PC-9 (cell line): ENCODE results near the gene CHRNB1. TPM values are rescaled to one million over a fixed set of nuclear protein-coding genes. Genes with fewer than 3 reads are reported as not detected.

ENCODE experiments used
- BruUV-seq: library from RNA; stranded (reverse); fragments of 400-500 nt; replicated peaks from 2 replicates; lab custom pipeline; 2021; lab: Mats Ljungman, UMichigan
- CTCF ChIA-PET: fragments of 300-600 bp; sonication (Branson Sonifier 250); formaldehyde crosslinking; loops from one replicate; lab custom pipeline; 2022; ENCODE audit warnings: antibody characterized with exemption; lab: Charles Lee
- POLR2A ChIA-PET: fragments of 300-600 bp; sonication (Branson Sonifier 250); formaldehyde crosslinking; loops from one replicate; lab custom pipeline; 2022; ENCODE audit warnings: antibody characterized with exemption; ENCODE audit not compliant: unreplicated experiment; lab: Charles Lee
- DNase-seq, 2 experiments: peaks; one replicate each; pipeline versions ENCODE4 v3.0.0 to v3.0.0-alpha.2; 2015 to 2022; ENCODE audit warnings: mixed read lengths in 1 of 2
- H2AFZ ChIP-seq: fragments of 200-600 bp; sonication (generic); 2 replicates; pipeline ENCODE4 v1.8.1; 2017; ENCODE audit warnings: antibody characterized with exemption
- H3F3A ChIP-seq: fragments of 200-600 bp; sonication (generic); 2 replicates; pipeline ENCODE4 v1.8.1; 2017; ENCODE audit warnings: antibody characterized with exemption, mild to moderate bottlenecking, low read depth; ENCODE audit not compliant: insufficient read depth
- H3K27ac ChIP-seq: fragments of 200-600 bp; sonication (generic); 2 replicates; pipeline ENCODE4 v1.6.1; 2016; ENCODE audit warnings: mixed run types
- H3K27me3 ChIP-seq: fragments of 200-600 bp; sonication (generic); 2 replicates; pipeline ENCODE4 v1.6.1; 2016; ENCODE audit warnings: low read depth, mixed run types; ENCODE audit not compliant: insufficient read depth
- H3K36me3 ChIP-seq: fragments of 200-600 bp; sonication (generic); 2 replicates; pipeline ENCODE4 v1.6.1; 2016; ENCODE audit warnings: low read depth, mixed run types
- H3K4me1 ChIP-seq: fragments of 200-600 bp; sonication (generic); replicated peaks from 2 replicates; pipeline ENCODE4 v1.6.1; 2016; ENCODE audit warnings: mixed run types; ENCODE audit not compliant: insufficient read depth
- H3K4me2 ChIP-seq: fragments of 200-600 bp; sonication (generic); 2 replicates; pipeline ENCODE4 v1.6.1; 2017; ENCODE audit warnings: mixed run types
- H3K4me3 ChIP-seq: fragments of 200-600 bp; sonication (generic); 2 replicates; pipeline ENCODE4 v1.6.1; 2016; ENCODE audit warnings: mixed run types
- H3K79me2 ChIP-seq: fragments of 200-600 bp; sonication (generic); 2 replicates; pipeline ENCODE4 v1.6.1; 2017; ENCODE audit warnings: low read depth, mixed run types
- H3K9me2 ChIP-seq: fragments of 200-600 bp; sonication (generic); 2 replicates; pipeline ENCODE4 v1.8.1; 2017; ENCODE audit warnings: mild to moderate bottlenecking; ENCODE audit not compliant: insufficient read depth
- H3K9me3 ChIP-seq: fragments of 200-600 bp; sonication (generic); 2 replicates; pipeline ENCODE4 v1.8.1; 2016; ENCODE audit warnings: low read depth; ENCODE audit not compliant: insufficient read depth
- H4K20me1 ChIP-seq: fragments of 200-600 bp; sonication (generic); 2 replicates; pipeline ENCODE4 v1.8.1; 2017; ENCODE audit not compliant: insufficient read depth
- CTCF ChIP-seq: fragments of 200-600 bp; sonication (generic); conservative IDR thresholded peaks from 2 replicates; pipeline ENCODE4 v1.6.1; 2017; ENCODE audit warnings: mixed run types, antibody characterized with exemption, mild to moderate bottlenecking, moderate library complexity
- EZH2 ChIP-seq: fragments of 200-600 bp; sonication (generic); IDR thresholded peaks from 2 replicates; pipeline ENCODE4 v1.8.0; 2017; ENCODE audit warnings: antibody characterized with exemption, low read depth
- intact Hi-C: fragments of 100-400 bp; cut with micrococcal nuclease; formaldehyde crosslinking; loops from one replicate; pipeline ENCODE4 v1.10.0; 2022; ENCODE audit not compliant: unreplicated experiment
- total RNA-seq: library from RNA; stranded (reverse); gene quantifications from 2 replicates; pipeline ENCODE4 v1.2.3, GENCODE V29; 2021

The CHRNB1 gene
- total RNA-seq, 1 experiment from 2014 or later, result 53.4 TPM

DNA sequence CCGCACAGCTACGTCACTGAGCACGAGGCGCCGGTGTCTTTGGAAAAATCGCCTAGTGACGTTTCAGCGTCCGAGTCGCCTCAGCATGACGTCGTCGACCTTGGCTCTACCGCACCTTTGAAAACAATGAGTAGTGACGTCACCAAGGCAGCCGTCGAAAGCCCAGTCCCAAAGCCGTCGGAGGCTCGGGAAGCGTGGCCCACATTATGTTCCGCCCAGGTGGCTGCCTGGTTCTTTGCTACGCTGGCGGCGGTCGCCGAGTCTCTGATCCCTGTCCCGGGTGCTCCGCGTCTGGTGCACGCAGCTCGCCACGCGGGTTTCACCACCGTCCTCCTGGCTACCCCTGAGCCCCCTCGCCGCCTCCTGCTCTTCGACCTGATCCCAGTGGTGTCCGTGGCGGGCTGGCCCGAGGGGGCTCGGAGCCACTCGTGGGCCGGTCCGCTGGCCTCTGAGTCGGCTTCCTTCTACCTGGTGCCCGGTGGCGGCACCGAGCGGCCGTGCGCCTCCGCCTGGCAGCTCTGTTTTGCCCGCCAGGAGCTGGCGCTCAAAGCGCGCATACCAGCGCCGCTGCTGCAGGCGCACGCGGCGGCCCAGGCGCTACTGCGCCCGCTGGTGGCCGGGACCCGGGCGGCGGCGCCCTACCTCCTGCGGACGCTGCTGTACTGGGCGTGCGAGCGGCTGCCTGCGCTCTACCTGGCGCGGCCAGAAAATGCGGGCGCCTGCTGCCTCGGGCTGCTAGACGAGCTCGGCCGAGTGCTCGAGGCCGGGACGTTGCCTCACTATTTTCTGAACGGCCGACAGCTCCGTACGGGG lies 8.1 kb upstream of the CHRNB1 start:
- Histone ChIP-seq H4K20me1 (no peaks in the 10 kb centered on the region), H3K36me3 (no peaks in the 10 kb centered on the region), H3K27ac (peak overlapping the region; percentile 68; the same call in 1 of the 2 replicates), H3K4me1 (0 out of 2 replicates have a peak, but pooled peaks cover 7% of the 10 kb centered on the region), H3K4me2 (peak overlapping the region; percentile 90), H2AFZ (peak overlapping the region; percentile 74), H3F3A (peaks cover 13% of the 10 kb centered on the region; the same call in 1 of the 2 replicates), H3K9me3 (no peaks in the 10 kb centered on the region), H3K27me3 (no peaks in the 10 kb centered on the region), H3K9me2 (no peaks in the 10 kb centered on the region), H3K4me3 (peak overlapping the region; percentile 57), H3K79me2 (peaks cover 8% of the 10 kb centered on the region; the same call in 1 of the 2 replicates)
- intact Hi-C loops, result loop anchor here (2.0 to 5.0 kb wide), 2 partner anchors 42 to 66 kb away; partner anchors contain the start of gene PLSCR3
- no TSS peak for BruUV-seq
- ChIA-PET CTCF (interaction anchor here (0.6 to 2.9 kb wide), 8 partner anchors 9 to 251 kb away, joined by 3 to 19 read pairs (median 6); partner anchors contain the start of genes FXR2, TMEM256 and TP53), POLR2A (interaction anchor here (0.6 to 1.1 kb wide), 4 partner anchors 9 to 250 kb away, joined by 3 to 16 read pairs (median 4); partner anchors contain the start of genes GABARAP, POLR2A and TP53)
- no peak for TF ChIP-seq EZH2
- peak; percentile 54 for TF ChIP-seq CTCF
- peak; percentile 64 to 90 for DNase-seq

DNA sequence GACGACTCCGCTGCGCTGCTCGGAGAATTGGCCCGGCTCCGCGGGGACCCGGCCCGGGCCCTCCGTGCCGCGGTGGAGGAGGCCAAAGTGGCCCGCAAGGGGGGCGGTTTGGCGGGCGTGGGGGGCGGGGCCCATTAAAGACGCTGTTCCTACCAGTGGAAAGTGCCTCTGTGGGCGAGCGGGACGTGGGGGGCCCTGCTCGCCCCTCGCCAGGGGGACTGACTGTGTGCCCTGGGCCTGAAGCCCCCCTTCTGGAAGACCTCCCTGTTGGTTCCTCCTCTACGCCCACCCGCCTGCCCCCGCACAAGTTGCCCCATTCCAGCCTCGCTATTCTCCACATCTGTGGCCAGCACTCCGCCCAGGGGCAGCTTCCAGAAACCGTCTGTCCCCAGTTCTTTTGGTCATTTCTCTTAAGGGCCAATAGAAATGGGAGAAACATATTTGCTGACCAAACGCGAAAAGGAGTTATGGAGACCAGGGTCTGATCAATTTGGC lies 7.4 kb upstream of the CHRNB1 start:
- no peaks in the 10 kb centered on the region for H3K27me3 ChIP-seq
- no peaks in the 10 kb centered on the region for H3K9me2 ChIP-seq
- H3K4me2 ChIP-seq, result peak overlapping the region; percentile 90
- TF ChIP-seq EZH2 (no peak), CTCF (no peak)
- H3K79me2 ChIP-seq, result peaks cover 8% of the 10 kb centered on the region; the same call in 1 of the 2 replicates
- no peak overlapping the region for H3K27ac ChIP-seq
- no peaks in the 10 kb centered on the region for H4K20me1 ChIP-seq
- no TSS peak for BruUV-seq
- no peaks in the 10 kb centered on the region for H3K9me3 ChIP-seq
- H3K36me3 ChIP-seq, result no peaks in the 10 kb centered on the region
- H3F3A ChIP-seq, result peaks cover 13% of the 10 kb centered on the region; the same call in 1 of the 2 replicates
- peak overlapping the region; percentile 57; the same call in 1 of the 2 replicates for H3K4me3 ChIP-seq
- POLR2A ChIA-PET, result interaction anchor here (0.6 to 0.7 kb wide), 2 partner anchors 8 to 146 kb away, joined by 4 to 7 read pairs; no protein-coding TSS in a partner anchor
- intact Hi-C loops, result loop anchor here (2.0 to 5.0 kb wide), 2 partner anchors 43 to 65 kb away; partner anchors contain the start of gene PLSCR3
- H3K4me1 ChIP-seq, result 0 out of 2 replicates have a peak, but pooled peaks cover 7% of the 10 kb centered on the region
- no peak for DNase-seq
- CTCF ChIA-PET, result interaction anchor here (0.6 to 2.9 kb wide), 5 partner anchors 8 to 250 kb away, joined by 3 to 19 read pairs (median 5); partner anchors contain the start of genes TMEM256 and TP53
- no peak overlapping the region for H2AFZ ChIP-seq
